Measurements from ENCODE around the gene GH1.

DNA sequence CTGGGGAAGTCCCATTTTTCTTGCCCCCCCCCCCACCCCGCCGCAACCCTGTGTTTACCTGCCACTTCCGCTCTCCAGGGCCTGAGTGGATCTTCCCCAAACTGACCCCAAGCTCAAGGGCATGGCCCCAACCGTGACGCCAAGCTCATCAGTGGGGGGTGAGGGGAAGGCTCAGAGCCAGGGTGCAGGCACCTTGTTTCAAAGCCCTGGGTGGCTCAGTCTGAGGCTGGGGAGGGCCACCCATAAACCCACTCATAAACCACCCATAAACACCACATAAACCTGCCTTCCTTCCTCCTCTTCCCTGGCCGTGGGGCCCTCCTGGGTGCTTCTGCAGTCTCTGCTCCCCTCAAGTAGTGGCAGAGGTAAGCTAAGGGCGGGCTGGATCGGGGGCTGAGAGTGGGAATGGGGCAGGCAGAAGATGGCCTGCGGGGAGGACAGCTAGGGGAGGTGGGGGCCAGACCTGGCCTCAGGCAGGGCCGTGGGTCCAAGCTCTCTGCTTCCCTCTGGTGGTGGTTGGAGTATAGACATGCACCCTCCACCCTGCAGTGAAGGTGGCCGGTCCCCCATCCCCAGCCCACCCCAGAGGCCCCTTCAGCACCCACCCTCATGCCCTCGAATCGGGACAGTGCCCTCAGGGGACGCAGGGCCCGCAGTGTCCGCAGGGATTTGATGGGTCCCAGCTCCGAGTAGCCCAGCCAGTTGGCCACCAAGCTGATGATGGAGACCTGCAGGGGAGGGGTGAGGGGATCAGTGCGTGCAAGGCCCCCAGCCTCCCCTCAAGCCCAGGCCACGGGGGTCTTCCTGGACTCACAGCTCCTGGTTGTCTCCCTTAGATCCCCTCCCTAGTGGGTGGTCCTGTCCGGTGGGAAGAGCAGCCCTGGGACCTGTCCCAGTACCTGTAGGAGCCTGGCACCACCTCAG, 28.1 kb upstream of the GH1 start:
- TF ChIP-seq, protein P1, sequence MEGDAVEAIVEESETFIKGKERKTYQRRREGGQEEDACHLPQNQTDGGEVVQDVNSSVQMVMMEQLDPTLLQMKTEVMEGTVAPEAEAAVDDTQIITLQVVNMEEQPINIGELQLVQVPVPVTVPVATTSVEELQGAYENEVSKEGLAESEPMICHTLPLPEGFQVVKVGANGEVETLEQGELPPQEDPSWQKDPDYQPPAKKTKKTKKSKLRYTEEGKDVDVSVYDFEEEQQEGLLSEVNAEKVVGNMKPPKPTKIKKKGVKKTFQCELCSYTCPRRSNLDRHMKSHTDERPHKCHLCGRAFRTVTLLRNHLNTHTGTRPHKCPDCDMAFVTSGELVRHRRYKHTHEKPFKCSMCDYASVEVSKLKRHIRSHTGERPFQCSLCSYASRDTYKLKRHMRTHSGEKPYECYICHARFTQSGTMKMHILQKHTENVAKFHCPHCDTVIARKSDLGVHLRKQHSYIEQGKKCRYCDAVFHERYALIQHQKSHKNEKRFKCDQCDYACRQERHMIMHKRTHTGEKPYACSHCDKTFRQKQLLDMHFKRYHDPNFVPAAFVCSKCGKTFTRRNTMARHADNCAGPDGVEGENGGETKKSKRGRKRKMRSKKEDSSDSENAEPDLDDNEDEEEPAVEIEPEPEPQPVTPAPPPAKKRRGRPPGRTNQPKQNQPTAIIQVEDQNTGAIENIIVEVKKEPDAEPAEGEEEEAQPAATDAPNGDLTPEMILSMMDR (conservative IDR thresholded peaks at IDR 0.05; ENCODE audit: low read depth, low read length), result peak; percentile 76
- TF ChIP-seq EZH2 (IDR thresholded peaks at IDR 0.05; ENCODE audit: borderline replicate concordance, low read depth, low read length, poor library complexity, severe bottlenecking), result no peak
